ENCODE measurements around the gene ZNF256. TPM values are rescaled to one million over a fixed set of nuclear protein-coding genes. Genes with fewer than 3 reads are reported as not detected.

The ZNF256 gene
- total and polyA plus RNA-seq, 10 of the 15 experiments (the other 5 are each of a cell fraction or from before 2014, with no cell fraction given) = 1.0 to 7.5 (median 4.3) TPM

DNA sequence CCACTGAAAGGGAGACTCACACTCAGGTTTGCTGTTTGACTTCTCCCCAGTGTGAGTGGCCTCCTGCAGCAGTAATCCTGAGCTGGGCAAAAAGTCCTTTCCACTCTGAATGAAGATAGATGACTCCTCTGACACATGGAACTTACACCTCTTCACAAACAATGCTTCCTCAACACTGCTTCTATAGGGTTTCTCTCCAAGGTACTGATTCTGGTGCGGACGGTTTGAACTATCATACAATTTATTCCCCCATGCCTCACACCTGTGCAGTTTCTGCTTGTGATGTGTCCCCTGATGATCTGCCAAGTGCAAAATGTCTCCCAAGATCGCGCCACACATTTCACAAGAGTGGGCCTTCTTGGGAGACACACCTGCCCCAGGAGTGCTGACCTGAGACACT is 19.9 kb downstream of the ZNF256 start:
- H3K27ac ChIP-seq (ENCODE audit: control insufficient read depth, insufficient read depth) = no peak overlapping the region
- TF ChIP-seq SUPT20H (IDR thresholded peaks at IDR 0.05; ENCODE audit: borderline replicate concordance, control insufficient read depth, low read depth, low read length) (no peak), NRF1 (conservative IDR thresholded peaks at IDR 0.05; ENCODE audit: low read depth, low read length) (no peak)
- TF ChIP-seq, protein P1, sequence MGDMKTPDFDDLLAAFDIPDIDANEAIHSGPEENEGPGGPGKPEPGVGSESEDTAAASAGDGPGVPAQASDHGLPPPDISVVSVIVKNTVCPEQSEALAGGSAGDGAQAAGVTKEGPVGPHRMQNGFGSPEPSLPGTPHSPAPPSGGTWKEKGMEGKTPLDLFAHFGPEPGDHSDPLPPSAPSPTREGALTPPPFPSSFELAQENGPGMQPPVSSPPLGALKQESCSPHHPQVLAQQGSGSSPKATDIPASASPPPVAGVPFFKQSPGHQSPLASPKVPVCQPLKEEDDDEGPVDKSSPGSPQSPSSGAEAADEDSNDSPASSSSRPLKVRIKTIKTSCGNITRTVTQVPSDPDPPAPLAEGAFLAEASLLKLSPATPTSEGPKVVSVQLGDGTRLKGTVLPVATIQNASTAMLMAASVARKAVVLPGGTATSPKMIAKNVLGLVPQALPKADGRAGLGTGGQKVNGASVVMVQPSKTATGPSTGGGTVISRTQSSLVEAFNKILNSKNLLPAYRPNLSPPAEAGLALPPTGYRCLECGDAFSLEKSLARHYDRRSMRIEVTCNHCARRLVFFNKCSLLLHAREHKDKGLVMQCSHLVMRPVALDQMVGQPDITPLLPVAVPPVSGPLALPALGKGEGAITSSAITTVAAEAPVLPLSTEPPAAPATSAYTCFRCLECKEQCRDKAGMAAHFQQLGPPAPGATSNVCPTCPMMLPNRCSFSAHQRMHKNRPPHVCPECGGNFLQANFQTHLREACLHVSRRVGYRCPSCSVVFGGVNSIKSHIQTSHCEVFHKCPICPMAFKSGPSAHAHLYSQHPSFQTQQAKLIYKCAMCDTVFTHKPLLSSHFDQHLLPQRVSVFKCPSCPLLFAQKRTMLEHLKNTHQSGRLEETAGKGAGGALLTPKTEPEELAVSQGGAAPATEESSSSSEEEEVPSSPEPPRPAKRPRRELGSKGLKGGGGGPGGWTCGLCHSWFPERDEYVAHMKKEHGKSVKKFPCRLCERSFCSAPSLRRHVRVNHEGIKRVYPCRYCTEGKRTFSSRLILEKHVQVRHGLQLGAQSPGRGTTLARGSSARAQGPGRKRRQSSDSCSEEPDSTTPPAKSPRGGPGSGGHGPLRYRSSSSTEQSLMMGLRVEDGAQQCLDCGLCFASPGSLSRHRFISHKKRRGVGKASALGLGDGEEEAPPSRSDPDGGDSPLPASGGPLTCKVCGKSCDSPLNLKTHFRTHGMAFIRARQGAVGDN (IDR thresholded peaks at IDR 0.05) = no peak
- BruUV-seq (replicated peaks) = no TSS peak
- FAIRE-seq = no peak
- no peaks in the 10 kb centered on the region for H3K36me3 ChIP-seq (ENCODE audit: control insufficient read depth in 2 of 2, insufficient read depth in 2 of 2, low read length in 1 of 2)
- H3K4me3 ChIP-seq = no peak overlapping the region
- H3K4me1 ChIP-seq (ENCODE audit: control insufficient read depth, insufficient read depth, low read length) = no peaks in the 10 kb centered on the region
- ChIA-PET CTCF (no interaction called here), POLR2A (no interaction called here), RAD21 (ENCODE audit: unreplicated experiment) (no interaction called here), SMC1A (ENCODE audit: uncharacterized antibody, unreplicated experiment) (no interaction called here)
- intact Hi-C loops (cut with micrococcal nuclease; ENCODE audit: unreplicated experiment) = no loop called here
- 95% methylated on average over 4 of the region's 4 CpGs for WGBS (ENCODE audit: insufficient coverage, insufficient replicate concordance, low lambda C conversion rate, missing lambda C conversion rate)
- H3K9me3 ChIP-seq (replicated peaks; ENCODE audit: control insufficient read depth, insufficient read depth, low read length) = peaks cover 29% of the 10 kb centered on the region
- no peak overlapping the region for H3K4me2 ChIP-seq (ENCODE audit: control insufficient read depth, insufficient read depth)
- H3K79me2 ChIP-seq (ENCODE audit: control insufficient read depth, insufficient read depth, low read length) = no peaks in the 10 kb centered on the region
- ATAC-seq = no peak
- in situ Hi-C loops (cut with MboI) = no loop called here
- H3K9ac ChIP-seq (ENCODE audit: control insufficient read depth, insufficient read depth, low read length) = no peak overlapping the region
- no peaks in the 10 kb centered on the region for H4K20me1 ChIP-seq (ENCODE audit: control insufficient read depth, insufficient read depth)
- no peaks in the 10 kb centered on the region for H3K27me3 ChIP-seq (replicated peaks in 1 of 2; ENCODE audit: control insufficient read depth in 2 of 2, insufficient read depth in 2 of 2, low read length in 1 of 2)
- no peak for DNase-seq (ENCODE audit: low read depth, low spot score)
- no peak overlapping the region for H2AFZ ChIP-seq (ENCODE audit: control insufficient read depth, low read depth, low read length)
